GM19043 (cell line): ENCODE data around the gene AJAP1.
"Not testable (repeated sequence)": the region's sequence is repeated elsewhere in the genome, so short reads cannot be mapped to it uniquely, and the experiment has no call there.

Experiments
- ATAC-seq: cut with Tn5 transposase; IDR thresholded peaks from one replicate; pipeline ENCODE4 v1.9.1; 2021; ENCODE audit warnings: low read depth; ENCODE audit not compliant: unreplicated experiment

AJAP1 gene, protein sequence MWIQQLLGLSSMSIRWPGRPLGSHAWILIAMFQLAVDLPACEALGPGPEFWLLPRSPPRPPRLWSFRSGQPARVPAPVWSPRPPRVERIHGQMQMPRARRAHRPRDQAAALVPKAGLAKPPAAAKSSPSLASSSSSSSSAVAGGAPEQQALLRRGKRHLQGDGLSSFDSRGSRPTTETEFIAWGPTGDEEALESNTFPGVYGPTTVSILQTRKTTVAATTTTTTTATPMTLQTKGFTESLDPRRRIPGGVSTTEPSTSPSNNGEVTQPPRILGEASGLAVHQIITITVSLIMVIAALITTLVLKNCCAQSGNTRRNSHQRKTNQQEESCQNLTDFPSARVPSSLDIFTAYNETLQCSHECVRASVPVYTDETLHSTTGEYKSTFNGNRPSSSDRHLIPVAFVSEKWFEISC

DNA sequence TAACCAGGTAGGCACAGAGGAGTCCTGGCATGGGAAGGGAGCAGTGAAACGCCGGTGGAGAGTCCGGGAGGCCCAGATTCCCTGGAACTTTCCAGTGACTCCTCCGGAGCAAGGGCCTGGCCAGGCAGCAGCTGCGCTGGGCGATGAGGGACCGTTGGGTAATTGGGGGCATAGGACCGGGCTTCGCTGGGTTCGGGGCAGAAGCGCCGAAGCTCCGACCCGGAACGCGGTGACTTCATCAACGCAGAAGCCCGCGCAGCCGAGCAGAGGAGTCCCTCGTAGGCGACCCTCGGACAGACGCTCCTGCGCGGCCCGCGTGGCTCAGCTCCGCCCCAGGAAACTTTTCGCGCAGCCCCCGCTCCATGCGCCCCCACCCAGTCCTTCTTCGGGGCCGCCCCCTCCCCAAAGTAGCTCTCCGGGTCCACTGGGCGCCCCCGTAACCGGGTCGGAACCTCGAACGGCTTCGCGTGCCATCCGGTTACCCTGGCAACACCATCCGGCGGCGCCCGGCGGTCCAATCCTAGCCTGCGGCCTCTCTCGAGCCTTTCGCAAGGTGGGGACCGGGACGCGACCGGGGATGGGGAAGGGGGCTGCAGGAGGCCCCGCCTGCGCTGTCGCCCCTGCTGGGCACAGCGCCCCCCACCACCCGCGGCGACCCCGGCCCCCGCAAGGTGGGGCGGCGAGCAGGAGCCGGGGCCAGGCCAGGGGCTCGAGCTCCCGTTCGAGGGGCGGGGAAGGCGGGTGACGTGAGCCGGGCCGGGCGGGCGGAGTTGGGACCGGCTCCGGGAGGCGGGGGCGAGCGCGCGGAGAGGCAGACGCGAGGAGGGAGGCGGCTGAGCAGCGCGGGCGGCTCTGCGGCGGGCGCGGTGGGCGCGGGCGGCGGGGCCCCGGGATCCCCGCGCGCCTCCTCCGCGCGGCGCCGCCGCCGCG is at the start of gene AJAP1:
Gene AJAP1, plus strand, starts transcription at position 814 of the 930 bp plus-strand sequence. CDS start 817 bp downstream, outside the sequence.
- ATAC-seq = no peak

DNA sequence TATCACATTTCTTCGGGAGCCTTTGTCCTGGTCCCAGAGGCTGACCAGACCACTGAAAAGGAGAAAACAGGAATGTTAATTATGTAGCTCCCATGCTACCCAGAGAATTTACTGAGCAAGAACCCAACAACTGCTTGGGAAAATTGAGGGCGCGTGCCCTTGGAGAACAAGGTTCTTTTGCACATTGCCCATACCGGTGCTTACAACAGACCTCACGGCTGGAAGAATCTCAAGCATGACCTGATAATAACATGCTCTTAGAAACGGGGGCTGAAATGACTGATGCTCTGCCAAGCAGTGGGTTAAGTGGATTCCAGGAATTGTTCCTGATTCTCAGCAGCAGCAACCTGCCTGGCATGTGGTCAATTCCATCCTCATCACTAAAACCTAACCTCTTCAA is 49.3 kb upstream of the AJAP1 start:
- ATAC-seq = no peak

DNA sequence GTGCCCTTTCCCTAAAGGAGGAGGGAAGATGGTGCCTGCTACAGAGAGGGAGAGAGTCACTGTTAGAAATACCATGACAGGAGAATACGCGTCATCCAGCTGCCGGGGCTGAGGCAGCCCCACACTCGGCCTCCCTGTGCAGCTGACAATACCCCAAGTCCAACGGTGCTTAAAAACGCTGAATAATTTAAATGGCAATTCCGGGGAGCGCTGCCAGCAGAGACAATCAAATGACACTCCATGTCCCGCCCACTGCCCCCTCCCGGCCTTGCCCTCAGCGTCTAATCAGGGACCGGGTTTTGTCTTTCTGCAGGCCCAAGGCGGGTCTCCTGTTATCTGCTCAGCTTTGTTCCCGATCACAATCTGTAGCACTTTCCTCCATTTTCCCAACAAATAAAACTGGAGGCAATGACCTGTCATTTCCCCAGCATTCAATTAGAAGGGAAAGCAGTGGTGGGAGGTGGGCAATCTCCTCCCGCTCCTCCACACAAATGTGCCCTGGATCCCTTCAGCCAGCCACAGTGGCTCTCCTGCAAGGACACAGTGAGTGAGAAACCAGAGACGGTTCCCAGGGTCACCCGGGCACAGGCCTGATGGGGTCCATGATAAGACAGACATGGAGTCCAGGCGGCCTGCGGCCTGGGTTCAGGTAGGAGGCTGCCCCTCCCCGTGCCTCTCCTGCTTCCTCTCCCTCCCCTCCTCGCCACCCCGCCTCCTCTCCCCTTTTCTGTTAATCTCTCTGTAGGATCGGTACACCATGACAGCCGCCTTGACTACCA is 42.7 kb upstream of the AJAP1 start:
- ATAC-seq = no peak

DNA sequence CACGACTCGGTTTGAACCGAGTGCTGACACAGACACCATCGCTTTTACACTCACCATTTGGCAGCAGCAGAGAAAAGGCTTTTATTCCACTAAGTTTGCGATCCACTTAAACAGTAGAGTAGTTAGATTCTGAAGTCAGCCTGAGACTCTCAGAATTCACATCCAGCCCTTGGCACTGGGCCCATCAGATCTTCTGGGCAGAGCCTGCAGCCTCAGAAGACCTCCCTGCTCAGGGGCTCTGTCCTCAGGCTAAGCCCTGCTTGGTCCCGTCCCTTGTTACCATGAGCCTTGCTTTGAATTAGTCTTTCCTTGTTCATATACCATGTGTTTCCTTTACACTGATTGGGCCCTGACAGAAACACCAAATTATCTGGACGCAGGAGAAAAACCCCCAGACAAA is 41.4 kb upstream of the AJAP1 start:
- no peak for ATAC-seq

DNA sequence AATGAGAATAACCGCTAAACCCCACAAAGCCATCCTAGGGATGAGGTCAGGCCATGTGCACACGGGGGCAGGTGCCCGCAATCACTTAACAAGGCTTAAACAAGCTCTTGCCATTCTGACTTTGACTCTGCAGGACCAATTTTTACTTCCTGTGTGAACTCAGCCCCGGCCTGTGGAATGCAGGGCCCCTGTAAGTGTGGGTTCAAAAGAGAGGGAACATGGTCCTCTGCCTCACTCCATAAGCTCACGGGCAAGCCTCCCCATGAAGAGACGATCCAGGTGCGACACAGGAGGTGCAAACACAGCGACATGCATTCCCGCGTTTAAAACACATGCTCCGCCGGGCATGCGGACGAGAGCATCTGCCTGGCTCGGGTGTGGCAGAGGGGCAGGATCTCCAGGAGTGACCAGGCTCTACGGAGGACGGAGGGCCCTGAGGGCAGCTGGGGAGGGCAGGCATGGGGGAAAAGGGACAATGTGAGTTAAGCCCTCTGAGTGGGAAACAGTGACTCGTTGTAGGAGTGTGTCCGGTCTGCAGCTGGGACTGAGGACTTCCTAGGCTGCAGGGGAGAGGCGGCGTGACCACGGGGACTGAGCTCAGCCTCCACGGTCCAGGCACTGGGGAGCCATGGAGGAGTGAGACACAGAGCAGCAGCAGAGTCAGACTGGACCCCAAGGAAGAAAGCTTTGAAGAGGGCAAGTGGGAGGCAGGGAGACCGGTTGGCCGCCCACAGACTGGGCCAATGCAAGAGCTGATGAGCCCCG is 40.6 kb upstream of the AJAP1 start:
- no peak for ATAC-seq

DNA sequence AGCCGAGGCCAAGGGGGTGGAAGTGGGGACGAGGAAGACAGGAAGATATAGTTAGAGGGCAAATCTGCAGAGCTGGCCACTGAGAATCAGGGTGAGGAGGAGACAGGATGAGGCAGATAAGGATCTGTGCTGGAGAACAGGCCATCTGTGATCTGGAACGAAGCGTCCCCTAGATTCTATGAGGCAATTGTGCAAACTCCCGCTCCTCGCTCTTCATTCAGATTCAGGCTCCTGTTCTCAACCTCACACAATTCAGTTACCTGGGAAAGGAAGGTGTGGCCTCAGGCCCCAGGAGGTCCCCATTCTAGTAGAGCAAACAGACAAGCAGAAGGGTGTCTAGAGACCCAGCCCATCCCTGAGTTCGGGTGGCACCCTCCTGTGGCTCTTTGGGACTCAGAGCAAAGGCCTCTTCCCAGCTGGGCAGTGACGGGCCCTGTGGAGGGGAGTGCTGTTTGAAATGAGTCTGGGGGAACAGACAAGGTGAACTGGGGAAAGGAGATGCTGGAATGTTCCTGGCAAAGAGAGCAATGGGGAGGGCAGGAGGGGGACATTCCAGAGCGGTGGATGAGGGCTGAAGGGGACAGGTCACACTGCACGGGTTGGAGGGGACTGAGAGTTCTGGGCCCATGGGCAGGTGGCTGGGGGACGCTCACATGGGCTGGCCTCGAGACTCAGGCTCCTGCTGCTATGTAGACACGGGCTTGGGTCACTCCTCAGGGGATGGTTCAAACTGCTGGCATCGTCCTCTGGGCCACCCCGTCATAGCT is 39.9 kb upstream of the AJAP1 start:
- no peak for ATAC-seq

DNA sequence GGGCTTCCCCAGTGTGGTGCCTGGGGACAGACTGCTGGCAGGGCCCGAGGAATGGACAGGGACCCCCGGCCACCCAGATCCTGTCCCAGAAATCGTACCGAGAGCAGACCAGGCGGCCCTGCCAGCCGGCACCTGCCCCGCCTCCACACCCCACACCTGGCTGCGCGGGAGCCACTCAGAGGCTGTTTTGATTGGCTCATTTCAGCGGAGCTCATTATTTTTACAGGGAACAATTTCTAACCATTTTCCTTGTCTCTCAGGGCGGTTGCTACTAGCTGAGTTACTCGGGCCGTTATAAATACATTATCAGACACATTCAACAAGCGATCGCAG is 39.3 kb upstream of the AJAP1 start:
- no peak for ATAC-seq

DNA sequence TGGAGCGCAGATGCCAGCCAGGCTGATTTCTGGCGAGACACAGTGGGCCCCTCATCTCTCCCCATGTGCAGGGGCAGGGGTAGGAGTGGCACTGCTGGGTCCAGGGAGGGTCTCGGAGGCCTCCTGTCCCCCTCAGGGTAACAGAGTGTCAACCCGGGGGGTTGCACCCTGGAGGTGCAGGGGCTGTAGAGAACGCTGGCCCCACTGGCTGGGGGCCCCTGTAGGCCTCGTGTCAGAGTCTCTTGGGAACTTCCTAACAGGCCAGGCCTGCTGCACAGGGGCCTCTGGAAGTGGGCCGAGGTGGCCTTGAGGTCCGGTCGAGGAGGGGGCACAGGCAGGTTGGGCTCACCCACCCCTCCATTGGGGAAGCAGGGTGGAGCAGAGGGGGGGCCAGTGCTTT is 38.9 kb upstream of the AJAP1 start:
- no peak for ATAC-seq

DNA sequence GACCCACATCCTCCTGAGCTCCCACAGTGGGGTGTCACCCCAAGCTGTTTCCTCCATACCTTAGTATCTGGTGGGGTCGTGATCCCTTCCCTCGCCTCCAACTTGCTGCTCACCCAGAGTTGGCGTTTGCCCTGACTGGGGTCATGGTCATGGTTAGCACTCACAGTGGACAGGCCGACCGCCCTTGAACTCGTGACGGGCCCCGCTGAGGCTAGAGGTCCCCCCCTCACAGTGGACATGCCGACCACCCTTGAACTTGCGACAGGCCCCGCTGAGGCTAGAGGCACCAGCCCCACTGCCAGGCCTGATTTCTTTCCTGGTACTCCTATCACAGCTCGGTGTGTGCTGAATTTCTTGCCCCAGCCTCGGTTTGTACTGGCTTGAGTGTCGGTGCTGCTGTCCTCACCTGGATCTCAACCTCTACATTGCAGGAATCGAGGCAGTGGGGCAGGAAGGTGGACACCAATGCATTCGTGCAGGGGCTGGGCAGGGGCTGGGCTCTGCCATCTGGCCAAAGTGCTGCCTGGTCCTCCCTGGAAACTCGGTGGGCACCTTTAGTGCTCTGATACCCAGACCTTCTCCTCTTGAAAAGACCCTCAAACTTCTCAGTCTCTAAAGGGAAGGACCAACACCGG is 37.5 kb upstream of the AJAP1 start:
- no peak for ATAC-seq

DNA sequence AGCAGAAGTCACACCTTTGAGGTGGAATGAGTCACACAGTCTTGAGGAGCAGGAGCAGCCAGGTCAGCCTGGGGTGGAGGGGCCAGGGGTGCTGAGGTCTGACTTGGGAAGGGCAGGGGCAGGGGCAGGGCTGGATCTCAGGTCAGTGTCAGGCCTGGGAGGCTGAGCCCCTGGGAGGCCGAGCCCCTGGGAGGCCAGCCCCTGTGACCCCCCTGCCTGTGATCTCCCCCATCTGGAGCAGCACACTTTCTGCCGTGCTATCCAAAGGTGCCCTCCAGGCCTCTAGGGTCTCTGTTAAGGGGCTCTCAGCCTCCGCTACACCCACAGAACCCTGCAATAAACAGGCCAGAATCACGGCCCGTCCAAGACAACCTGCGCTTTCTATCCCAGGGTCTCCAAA is 36.9 kb upstream of the AJAP1 start:
- ATAC-seq = no peak

DNA sequence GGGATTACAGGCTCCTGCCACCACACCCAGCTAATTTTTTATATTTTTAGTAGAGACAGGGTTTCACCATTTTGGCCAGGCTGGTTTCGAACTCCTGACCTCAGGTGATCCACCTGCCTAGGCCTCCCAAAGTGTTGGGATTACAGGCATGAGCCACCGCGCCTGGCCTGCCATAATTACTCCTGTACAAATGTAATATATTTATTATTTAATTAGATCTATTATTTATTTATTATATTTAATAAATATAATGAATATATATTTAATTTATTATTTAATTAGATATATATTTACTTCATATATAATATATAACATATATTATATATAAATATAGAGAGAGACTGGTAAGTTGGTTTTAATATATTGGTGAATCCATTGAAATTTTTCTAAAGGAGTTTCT is 35.6 kb upstream of the AJAP1 start:
- ATAC-seq = not testable (repeated sequence)

DNA sequence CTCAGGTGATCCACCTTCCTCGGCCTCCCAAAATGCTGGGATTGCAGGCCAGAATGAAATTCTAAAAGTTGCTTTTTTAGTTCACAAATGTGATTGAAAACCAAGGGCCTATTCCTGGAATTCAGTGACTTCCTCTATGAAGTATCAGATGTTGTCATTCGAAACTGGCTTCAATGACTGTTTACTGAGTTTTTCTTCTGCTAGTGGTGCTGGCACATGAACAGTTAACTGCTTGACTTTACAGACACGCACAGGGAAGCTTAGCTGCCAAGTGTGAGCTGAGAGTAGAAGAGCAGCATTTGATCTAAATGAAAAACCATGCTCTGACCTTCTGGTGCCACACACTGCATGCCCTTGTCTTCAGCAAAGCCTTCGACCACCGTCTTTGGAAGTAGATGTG is 32.8 kb upstream of the AJAP1 start:
- no peak for ATAC-seq

DNA sequence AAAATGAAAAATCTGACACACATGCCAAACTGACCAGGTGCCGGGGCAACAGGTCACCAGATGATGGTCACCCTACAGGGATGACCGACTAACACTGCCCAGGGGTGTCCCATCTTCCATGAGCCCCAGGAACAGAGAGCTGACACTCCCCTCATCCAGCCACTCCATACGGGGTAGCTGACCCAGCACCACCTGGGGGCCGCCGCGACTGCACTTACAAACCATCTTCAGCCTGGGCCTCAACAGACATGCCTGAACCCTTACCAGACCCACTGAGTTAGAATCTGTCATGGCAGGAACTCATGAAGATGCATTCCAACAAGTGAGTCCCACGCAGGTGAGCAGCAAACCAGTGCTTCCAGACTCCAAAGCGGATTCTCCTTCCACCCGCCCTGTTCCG is 31.6 kb upstream of the AJAP1 start:
- no peak for ATAC-seq

DNA sequence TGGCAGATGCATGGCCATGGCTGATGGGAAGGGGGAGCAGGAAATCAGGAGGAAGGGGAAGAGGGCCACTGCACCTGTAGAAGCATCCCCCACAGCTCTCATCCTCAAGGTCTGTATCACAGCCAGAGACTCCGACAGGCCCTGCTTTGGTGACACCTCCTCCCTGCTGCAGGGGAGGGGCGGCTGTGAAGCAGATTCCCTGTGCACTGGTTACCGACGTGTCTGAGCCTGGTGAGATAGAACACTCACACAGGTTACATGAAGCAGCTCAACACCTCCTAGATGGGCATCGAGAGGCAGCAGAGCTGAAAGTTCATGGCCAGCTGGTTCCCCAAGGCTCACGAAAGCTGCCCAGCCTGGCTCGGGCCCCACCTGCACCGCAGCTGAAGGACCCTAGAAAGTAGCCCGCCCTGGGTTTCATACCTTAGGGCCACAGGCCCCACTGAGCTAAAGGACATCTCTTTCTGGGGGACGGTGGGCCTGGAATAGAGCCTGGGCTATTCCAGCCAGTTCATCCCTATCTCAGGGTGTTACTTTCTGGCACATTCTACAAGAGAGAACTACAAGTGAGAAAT is 30.2 kb upstream of the AJAP1 start:
- no peak for ATAC-seq

DNA sequence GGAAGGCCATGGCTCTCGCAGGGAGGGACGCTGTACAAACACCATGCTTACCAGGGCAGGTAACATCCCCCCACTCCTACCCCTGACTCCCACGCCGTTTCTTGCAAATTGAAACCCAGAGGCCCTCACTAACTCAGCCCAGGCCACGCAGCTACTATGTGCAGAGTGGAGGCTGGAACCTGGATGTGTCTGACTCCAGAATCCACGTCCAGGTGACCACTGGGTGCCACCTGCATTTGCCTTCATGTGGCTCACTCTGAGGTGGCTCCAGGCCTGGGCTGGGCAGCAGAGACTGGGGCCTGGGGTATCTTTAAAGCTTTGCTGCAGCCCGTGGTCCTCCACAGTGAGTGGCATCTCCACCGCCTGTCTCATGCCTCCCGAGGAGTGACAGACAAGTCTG is 29.6 kb upstream of the AJAP1 start:
- no peak for ATAC-seq

DNA sequence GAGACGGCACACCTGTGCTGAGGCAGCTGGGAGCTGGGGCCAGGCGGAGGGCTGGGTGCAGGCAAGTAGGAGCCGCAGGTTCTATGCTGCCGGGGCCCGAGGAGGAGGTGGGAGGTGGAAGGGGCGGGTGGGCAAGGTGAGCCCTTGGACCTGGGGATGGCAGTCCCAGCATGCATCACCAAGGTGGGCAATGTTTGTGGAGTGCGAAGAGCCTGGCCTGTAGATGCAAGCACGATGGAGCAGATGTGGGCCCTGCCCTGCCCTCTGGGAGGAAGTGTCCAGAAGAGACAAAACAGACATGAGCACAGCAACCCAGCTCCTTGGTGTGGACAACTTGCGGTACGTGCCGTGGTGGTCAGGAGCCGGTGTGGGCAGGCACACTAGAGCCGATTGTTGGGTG is 28.3 kb upstream of the AJAP1 start:
- ATAC-seq = no peak

DNA sequence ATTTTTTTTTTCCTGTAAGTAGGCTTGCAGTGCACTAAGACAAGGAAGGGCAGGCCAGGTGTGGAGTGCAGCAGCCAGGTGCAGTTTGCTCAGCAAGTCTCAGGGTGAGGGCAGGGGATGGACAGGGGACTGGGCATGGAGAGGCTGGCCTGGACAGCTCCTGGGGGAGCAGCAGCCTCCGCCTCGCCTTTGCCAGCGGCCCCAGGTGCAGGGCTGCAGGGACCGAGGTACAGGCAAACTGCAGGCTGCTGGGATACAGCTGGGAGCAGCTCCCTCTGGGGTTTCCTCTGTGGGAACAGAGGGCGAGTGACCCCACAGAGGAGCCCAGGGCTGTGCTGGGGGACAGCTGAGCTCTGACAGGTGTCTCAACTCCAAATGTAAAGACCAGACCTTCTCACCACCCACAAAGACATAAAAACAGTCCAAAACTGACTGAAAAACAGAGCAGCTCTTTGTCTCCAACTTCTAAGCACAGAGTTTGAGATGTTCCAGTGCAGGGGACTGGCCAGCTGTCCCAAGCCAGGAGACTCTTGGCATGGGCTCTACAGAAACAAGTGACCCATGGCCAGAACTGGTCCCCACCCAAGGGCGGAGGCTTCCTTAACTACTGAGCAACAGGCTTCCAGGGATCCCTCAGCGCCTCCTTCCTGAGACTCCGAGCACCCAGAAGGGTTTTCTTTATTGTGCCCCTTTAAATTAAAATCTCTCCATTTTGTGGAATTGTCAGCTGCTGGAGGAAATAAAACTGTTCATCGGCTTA is 27.7 kb upstream of the AJAP1 start:
- no peak for ATAC-seq

DNA sequence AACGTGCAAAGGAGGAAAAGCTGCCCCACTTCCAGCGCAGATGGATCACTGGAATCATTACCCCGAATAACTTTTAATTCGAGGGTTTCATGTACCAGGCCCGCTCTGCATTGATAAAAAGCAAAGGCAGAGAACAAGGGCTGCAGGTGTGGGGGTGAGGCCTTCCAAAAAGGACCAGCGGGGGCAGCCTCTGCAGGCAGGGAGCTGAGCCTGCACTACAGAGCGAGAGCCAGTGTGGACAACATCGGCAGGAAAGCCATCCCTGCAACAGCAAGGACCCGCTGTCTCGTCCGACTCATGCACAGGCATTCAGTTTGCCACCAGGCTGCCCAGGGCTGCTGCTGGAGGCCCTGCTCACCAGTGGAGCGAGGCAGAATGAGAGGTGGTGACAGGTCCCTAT is 27.1 kb upstream of the AJAP1 start:
- no peak for ATAC-seq
